IMR-90 (cell line): ENCODE results near the gene CTRB1. TPM values are rescaled to one million over a fixed set of nuclear protein-coding genes. Genes with fewer than 3 reads are reported as not detected.

ENCODE experiments used
- ATAC-seq: fragments of 200-7000 bp; cut with Tn5 transposase; 2 replicates; pipeline ENCODE4 v1.9.1; 2020; ENCODE audit warnings: low read depth, mild to moderate bottlenecking, moderate library complexity
- BruUV-seq: library from RNA; stranded (reverse); fragments of 400-500 nt; replicated peaks from 2 replicates; lab custom pipeline; 2021; lab: Mats Ljungman, UMichigan
- CTCF ChIA-PET: fragments of 300-600 bp; formaldehyde crosslinking; extraction: SDS; loops from one replicate; lab custom pipeline; 2021; ENCODE audit warnings: antibody characterized with exemption; lab: Yijun Ruan, JAX
- POLR2A ChIA-PET: fragments of 300-600 bp; sonication (Branson Sonifier 250); formaldehyde crosslinking; loops from one replicate; lab custom pipeline; 2022; ENCODE audit warnings: antibody characterized with exemption; ENCODE audit not compliant: unreplicated experiment; lab: Charles Lee
- DNase-seq: peaks from one replicate; pipeline ENCODE4 v3.0.0; 2013
- H2AFZ ChIP-seq: replicated peaks from 2 replicates; pipeline ENCODE3; 2013; ENCODE audit warnings: low read length, mild to moderate bottlenecking; ENCODE audit not compliant: poor library complexity
- H2AK5ac ChIP-seq: 2 replicates; pipeline ENCODE4 v1.6.1; 2013; ENCODE audit warnings: low read depth, low read length, inconsistent platforms
- H2AK9ac ChIP-seq: replicated peaks from 2 replicates; pipeline ENCODE3; 2013; ENCODE audit warnings: mild to moderate bottlenecking, low read depth, low read length, moderate library complexity; ENCODE audit not compliant: poor library complexity
- H2BK120ac ChIP-seq: 2 replicates; pipeline ENCODE4 v1.6.1; 2013; ENCODE audit warnings: low read depth, low read length, inconsistent platforms
- H2BK15ac ChIP-seq: 3 replicates; pipeline ENCODE4 v1.6.1; 2013; ENCODE audit warnings: low read depth, low read length, inconsistent platforms
- H2BK20ac ChIP-seq: 2 replicates; pipeline ENCODE4 v1.6.1; 2013; ENCODE audit warnings: low read depth, mild to moderate bottlenecking, inconsistent platforms, low read length, moderate library complexity
- H2BK5ac ChIP-seq: 2 replicates; pipeline ENCODE4 v1.6.1; 2013; ENCODE audit warnings: mild to moderate bottlenecking, low read depth, low read length, inconsistent platforms; ENCODE audit not compliant: poor library complexity, severe bottlenecking
- H3K14ac ChIP-seq: replicated peaks from 2 replicates; pipeline ENCODE4 v1.6.1; 2013; ENCODE audit warnings: low read depth, low read length, inconsistent platforms
- H3K18ac ChIP-seq: 2 replicates; pipeline ENCODE4 v1.6.1; 2013; ENCODE audit warnings: low read depth, low read length, control low read depth
- H3K23ac ChIP-seq: 2 replicates; pipeline ENCODE4 v1.6.1; 2013; ENCODE audit warnings: low read depth, low read length, inconsistent platforms
- H3K27ac ChIP-seq: 2 replicates; pipeline ENCODE4 v1.5.1; 2013; ENCODE audit warnings: mild to moderate bottlenecking, control low read depth, low read length; ENCODE audit not compliant: insufficient read depth
- H3K27me3 ChIP-seq: 2 replicates; pipeline ENCODE4 v1.6.1; 2013; ENCODE audit warnings: low read length; ENCODE audit not compliant: control insufficient read depth, insufficient read depth
- H3K36me3 ChIP-seq: 2 replicates; pipeline ENCODE4 v1.6.1; 2013; ENCODE audit warnings: low read length, mixed read lengths; ENCODE audit not compliant: control insufficient read depth, insufficient read depth
- H3K4ac ChIP-seq: 2 replicates; pipeline ENCODE4 v1.6.1; 2013; ENCODE audit warnings: low read depth, low read length, inconsistent platforms
- H3K4me1 ChIP-seq: 2 replicates; pipeline ENCODE4 v1.6.1; 2013; ENCODE audit warnings: low read length, mixed read lengths; ENCODE audit not compliant: control insufficient read depth, insufficient read depth
- H3K4me2 ChIP-seq: 2 replicates; pipeline ENCODE4 v1.6.1; 2013; ENCODE audit warnings: low read depth, mild to moderate bottlenecking, control low read depth, low read length, moderate library complexity
- H3K4me3 ChIP-seq: 2 replicates; pipeline ENCODE4 v1.5.1; 2013; ENCODE audit warnings: low read depth, mild to moderate bottlenecking, control low read depth, low read length, moderate library complexity; ENCODE audit not compliant: insufficient read depth
- H3K56ac ChIP-seq: 2 replicates; pipeline ENCODE4 v1.6.1; 2013; ENCODE audit warnings: low read length, inconsistent platforms; ENCODE audit not compliant: insufficient read depth; ENCODE audit errors: extremely low read depth
- H3K79me1 ChIP-seq, 2 experiments: 2 replicates each; pipeline ENCODE4 v1.6.1; 2013; ENCODE audit warnings: low read length in 2 of 2, inconsistent platforms in 1 of 2, low read depth in 1 of 2
- H3K9ac ChIP-seq: 2 replicates; pipeline ENCODE4 v1.6.1; 2013; ENCODE audit warnings: low read depth, low read length, control low read depth
- H3K9me1 ChIP-seq: 2 replicates; pipeline ENCODE4 v1.6.1; 2013; ENCODE audit warnings: low read length, inconsistent platforms; ENCODE audit not compliant: insufficient read depth
- H3K9me3 ChIP-seq: 2 replicates; pipeline ENCODE4 v1.6.1; 2013; ENCODE audit warnings: low read length; ENCODE audit not compliant: control insufficient read depth, insufficient read depth
- H4K20me1 ChIP-seq: 2 replicates; pipeline ENCODE4 v1.6.1; 2013; ENCODE audit warnings: low read length, inconsistent platforms; ENCODE audit not compliant: insufficient read depth
- H4K5ac ChIP-seq: 2 replicates; pipeline ENCODE4 v1.6.1; 2013; ENCODE audit warnings: mild to moderate bottlenecking, low read depth, low read length, control low read depth
- H4K8ac ChIP-seq, 2 experiments: 2 replicates each; pipeline ENCODE4 v1.6.1; 2013; ENCODE audit warnings: low read depth in 2 of 2, low read length in 2 of 2, control low read depth in 1 of 2, inconsistent platforms in 1 of 2
- H4K91ac ChIP-seq: 2 replicates; pipeline ENCODE4 v1.6.1; 2013; ENCODE audit warnings: low read depth, low read length, inconsistent platforms; ENCODE audit not compliant: insufficient read depth
- BHLHE40 ChIP-seq: fragments of 150-350 bp; IDR thresholded peaks from 2 replicates; pipeline ENCODE4 v1.6.1; 2016; ENCODE audit warnings: mild to moderate bottlenecking, low read depth, low read length
- CHD1 ChIP-seq: IDR thresholded peaks from 2 replicates; pipeline ENCODE4 v1.6.1; 2012; ENCODE audit warnings: low read depth, low read length, improper control_type of control experiment
- MXI1 ChIP-seq: IDR thresholded peaks from 2 replicates; pipeline ENCODE4 v1.6.1; 2012; ENCODE audit warnings: low read depth, mild to moderate bottlenecking, low read length, moderate library complexity, borderline replicate concordance
- POLR2A ChIP-seq: IDR thresholded peaks from 2 replicates; pipeline ENCODE4 v1.6.1; 2012; ENCODE audit warnings: mild to moderate bottlenecking, low read depth, low read length
- RFX5 ChIP-seq: IDR thresholded peaks from 2 replicates; pipeline ENCODE4 v1.8.0; 2012; ENCODE audit warnings: low read depth, mild to moderate bottlenecking, low read length, moderate library complexity
- SMC3 ChIP-seq: fragments of 150-350 bp; IDR thresholded peaks from 2 replicates; pipeline ENCODE4 v1.6.1; 2016; ENCODE audit warnings: low read depth, mild to moderate bottlenecking, antibody characterized with exemption, low read length, moderate library complexity
- WGBS, 2 experiments: methylation state at CpG; one replicate each; pipeline versions ENCODE4 v1.1.5 to v1.1.7; 2013; ENCODE audit warnings: missing lambda C conversion rate in 2 of 2; ENCODE audit not compliant: insufficient read length in 1 of 2; ENCODE audit errors: extremely low coverage in 2 of 2; 5-methylcytosine and 5-hydroxymethylcytosine counted together
- dilution Hi-C: fragments of 300-500 bp; cut with HindIII; formaldehyde crosslinking; loops from one replicate; pipeline ENCODE4 v1.14.3; 2018; ENCODE audit warnings: low sequenced_read_pairs; ENCODE audit not compliant: unreplicated experiment
- in situ Hi-C: fragments of 300-500 bp; cut with MboI; formaldehyde crosslinking; loops from 3 replicates; pipeline ENCODE4 v1.14.3; 2019; ENCODE audit warnings: low sequenced_read_pairs, inconsistent platforms, mixed read lengths
- intact Hi-C: fragments of 100-400 bp; cut with micrococcal nuclease; formaldehyde crosslinking; loops from 2 replicates; pipeline ENCODE4 v1.10.0; 2022
- polyA plus RNA-seq, 3 experiments: library from polyadenylated mRNA; depleted of rRNA; stranded (reverse); fragments of >200 nt; gene quantifications; 2 replicates each; pipeline ENCODE4 v1.2.3, GENCODE V29; 2012; ENCODE audit warnings: low replicate concordance in 1 of 3
- total RNA-seq: library from RNA; depleted of rRNA; stranded (reverse); fragments of >200 nt; gene quantifications from 2 replicates; pipeline ENCODE4 v1.2.3, GENCODE V29; 2012
- TF ChIP-seq, protein P1 (sequence below): fragments of 150-350 bp; IDR thresholded peaks from 2 replicates; pipeline ENCODE4 v1.6.1; 2016; ENCODE audit warnings: low read depth, mild to moderate bottlenecking, low read length, moderate library complexity, borderline replicate concordance
- TF ChIP-seq, protein P2 (sequence below): fragments of 150-350 bp; IDR thresholded peaks from 2 replicates; pipeline ENCODE4 v1.6.1; 2017; ENCODE audit warnings: mild to moderate bottlenecking, antibody characterized with exemption, low read length, low read depth

Gene CTRB1
- total and polyA plus RNA-seq, 2 of the 4 experiments (the other 2 are of a cell fraction), result not detected

DNA sequence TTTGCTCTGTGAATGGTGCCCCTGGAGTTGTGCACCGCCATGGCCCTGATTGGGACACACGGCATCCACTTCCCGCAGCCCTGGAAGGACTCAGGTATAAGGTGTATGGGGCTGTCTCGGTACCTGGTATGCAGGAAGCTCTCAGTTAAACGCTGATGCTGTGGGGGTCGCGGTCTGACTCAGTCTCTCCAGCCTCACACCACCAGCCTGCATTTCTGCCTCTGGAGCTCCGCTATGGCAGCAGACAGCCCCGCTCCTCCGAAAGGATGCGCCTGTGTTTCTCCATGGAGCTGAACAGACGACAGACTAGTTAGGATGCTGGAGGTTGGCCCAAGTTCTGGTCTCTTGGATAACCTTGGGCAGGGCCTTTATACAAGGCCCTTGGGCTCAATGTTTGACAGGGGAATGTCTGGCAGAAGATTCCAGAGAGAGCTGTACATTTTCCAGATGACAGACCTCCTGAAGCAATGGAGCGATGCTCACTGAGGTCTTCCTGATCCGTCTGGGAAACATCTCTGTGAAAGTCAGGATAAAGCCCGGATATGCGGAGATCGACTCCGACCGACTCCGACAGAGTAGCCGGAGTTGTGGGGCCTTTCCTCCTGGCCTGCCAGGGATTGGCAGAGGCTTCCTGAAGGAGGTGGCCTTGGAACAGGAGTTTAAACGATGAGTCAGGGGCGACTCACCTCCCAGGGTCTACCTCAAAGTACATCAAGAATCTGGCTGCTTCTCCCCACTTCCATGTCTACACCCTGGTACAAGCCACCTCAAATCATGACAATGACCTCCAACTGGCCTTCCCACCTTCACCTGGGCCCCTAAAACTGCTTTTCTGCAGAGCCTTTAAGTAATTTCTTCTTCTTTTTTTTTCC, 54.5 kb downstream of the CTRB1 start:
- Histone ChIP-seq H3K27me3 (no peaks in the 10 kb centered on the region), H4K91ac (peak overlapping the region; percentile 28), H2AFZ (no peak overlapping the region), H3K18ac (no peak overlapping the region), H3K79me1 (peaks cover 0 to under 1% of the 10 kb centered on the region in 2 experiments; a peak in 1 of 4 replicates), H3K4ac (peak overlapping the region; percentile 27; the same call in 1 of the 2 replicates), H4K5ac (no peak overlapping the region), H2AK9ac (peak overlapping the region; percentile 15), H4K20me1 (no peaks in the 10 kb centered on the region), H3K27ac (no peak overlapping the region), H3K14ac (0 out of 2 replicates have a peak overlapping the region, but pooled peaks have one; percentile 14), H3K9me1 (peaks cover 6% of the 10 kb centered on the region; the same call in 1 of the 2 replicates), H4K8ac (peak overlapping the region in 1 of 2 experiments; percentile 7; a peak in 1 of 4 replicates), H2BK20ac (peak overlapping the region; percentile 37), H2BK5ac (no peak overlapping the region), H2AK5ac (peak overlapping the region; percentile 13), H2BK120ac (peak overlapping the region; percentile 52; the same call in 1 of the 2 replicates), H3K23ac (no peak overlapping the region), H3K9ac (no peak overlapping the region), H3K9me3 (no peaks in the 10 kb centered on the region), H3K4me1 (peaks cover 8% of the 10 kb centered on the region), H3K4me3 (no peak overlapping the region), H3K4me2 (no peak overlapping the region), H3K56ac (no peak overlapping the region), H2BK15ac (no peak overlapping the region; the same call in 2 of the 3 replicates), H3K36me3 (no peaks in the 10 kb centered on the region)
- in situ Hi-C loops (no loop called here), intact Hi-C loops (no loop called here), dilution Hi-C loops (no loop called here)
- ATAC-seq (peak; percentile 64; the same call in 1 of the 2 replicates), DNase-seq (peak; percentile 72)
- ChIA-PET POLR2A (no interaction called here), CTCF (interaction anchor here (0.6 kb wide), 1 partner anchor 118 kb away, joined by 3 read pairs; no protein-coding TSS in a partner anchor)
- 83% methylated on average over 7 of the region's 23 CpGs; no CpG with 5 or more reads in 1 of the 2 experiments for WGBS, 2 experiments
- no TSS peak for BruUV-seq
- TF ChIP-seq, protein P1, sequence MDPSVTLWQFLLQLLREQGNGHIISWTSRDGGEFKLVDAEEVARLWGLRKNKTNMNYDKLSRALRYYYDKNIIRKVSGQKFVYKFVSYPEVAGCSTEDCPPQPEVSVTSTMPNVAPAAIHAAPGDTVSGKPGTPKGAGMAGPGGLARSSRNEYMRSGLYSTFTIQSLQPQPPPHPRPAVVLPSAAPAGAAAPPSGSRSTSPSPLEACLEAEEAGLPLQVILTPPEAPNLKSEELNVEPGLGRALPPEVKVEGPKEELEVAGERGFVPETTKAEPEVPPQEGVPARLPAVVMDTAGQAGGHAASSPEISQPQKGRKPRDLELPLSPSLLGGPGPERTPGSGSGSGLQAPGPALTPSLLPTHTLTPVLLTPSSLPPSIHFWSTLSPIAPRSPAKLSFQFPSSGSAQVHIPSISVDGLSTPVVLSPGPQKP, result no peak
- TF ChIP-seq MXI1 (no peak), BHLHE40 (no peak), POLR2A (no peak), CHD1 (no peak), RFX5 (no peak), SMC3 (no peak)
- TF ChIP-seq, protein P2, sequence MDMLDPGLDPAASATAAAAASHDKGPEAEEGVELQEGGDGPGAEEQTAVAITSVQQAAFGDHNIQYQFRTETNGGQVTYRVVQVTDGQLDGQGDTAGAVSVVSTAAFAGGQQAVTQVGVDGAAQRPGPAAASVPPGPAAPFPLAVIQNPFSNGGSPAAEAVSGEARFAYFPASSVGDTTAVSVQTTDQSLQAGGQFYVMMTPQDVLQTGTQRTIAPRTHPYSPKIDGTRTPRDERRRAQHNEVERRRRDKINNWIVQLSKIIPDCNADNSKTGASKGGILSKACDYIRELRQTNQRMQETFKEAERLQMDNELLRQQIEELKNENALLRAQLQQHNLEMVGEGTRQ, result no peak
